Keratinocyte (primary cell): Measurements from ENCODE around the gene TMEM247.

Experiments used
- CTCF ChIP-seq, 3 experiments: IDR thresholded peaks in 1 of 3; conservative IDR thresholded peaks in 1 of 3; optimal IDR thresholded peaks in 1 of 3; 2 replicates in 2 of 3; 3 replicates in 1 of 3; pipeline versions ENCODE3 to v1.5.1; 2011; ENCODE audit warnings: low read length in 3 of 3, mild to moderate bottlenecking in 3 of 3, moderate library complexity in 2 of 3, control low read depth in 1 of 3, inconsistent platforms in 1 of 3; ENCODE audit not compliant: insufficient read depth in 2 of 3; ENCODE audit errors: extremely low read depth in 1 of 3
- EZH2 ChIP-seq: IDR thresholded peaks from one replicate; pipeline ENCODE4 v1.6.1; 2012; ENCODE audit warnings: inconsistent platforms, mild to moderate bottlenecking, low read length, moderate library complexity

GRCh38 chr2:46434851-46435273 is 44.5 kb upstream of the TMEM247 start:
- TF ChIP-seq CTCF (optimal IDR thresholded peaks at IDR 0.05 in 1 of 3, IDR thresholded peaks at IDR 0.05 in 1 of 3, conservative IDR thresholded peaks at IDR 0.05 in 1 of 3; ENCODE audit: extremely low read depth in 1 of 3, insufficient read depth in 2 of 3, low read length in 3 of 3) (no peak), EZH2 (no peak)
